HepG2 (cell line): ENCODE measurements around the gene ATP5F1E. TPM values are rescaled to one million over a fixed set of nuclear protein-coding genes. Genes with fewer than 3 reads are reported as not detected.

ENCODE experiments used
- ATAC-seq: fragments of 200-7000 bp; cut with Tn5 transposase; 3 replicates; pipeline ENCODE4 v1.9.1; 2020; ENCODE audit warnings: mild to moderate bottlenecking, moderate library complexity
- BruUV-seq: library from RNA; stranded (reverse); fragments of 400-500 nt; replicated peaks from 2 replicates; lab custom pipeline; 2021; lab: Mats Ljungman, UMichigan
- CTCF ChIA-PET: fragments of 300-600 bp; formaldehyde crosslinking; extraction: SDS; loops from one replicate; lab custom pipeline; 2021; ENCODE audit warnings: low total read pairs, inconsistent platforms, low intra/inter-chr PET ratio; lab: Yijun Ruan, JAX
- POLR2A ChIA-PET: fragments of 350-600 bp; sonication (Branson Sonifier 250); formaldehyde crosslinking; loops from one replicate; lab custom pipeline; 2020; ENCODE audit warnings: antibody characterized with exemption, inconsistent platforms; lab: Yijun Ruan, JAX
- DNase-seq: peaks from one replicate; pipeline ENCODE4 v3.0.0-alpha.2; 2015; ENCODE audit warnings: low spot score
- FAIRE-seq: peaks from 3 replicates; lab custom pipeline; 2011; peaks lifted over from hg19 to GRCh38; lab: Jason Lieb, UNC
- H2AFZ ChIP-seq: one replicate; pipeline ENCODE4 v1.6.1; 2011; ENCODE audit warnings: low read length, inconsistent platforms
- H3K27ac ChIP-seq: fragments of 300-600 bp; 3 replicates; pipeline ENCODE4 v1.8.0; 2011; ENCODE audit warnings: mixed run types, mild to moderate bottlenecking, mixed read lengths, low read length, inconsistent platforms; ENCODE audit not compliant: insufficient read depth; ENCODE audit errors: extremely low read length
- H3K27me3 ChIP-seq, 2 experiments: fragments of 200-600 bp in 1 of 2; 2 replicates in 1 of 2; 3 replicates in 1 of 2; pipeline versions ENCODE4 v1.6.0 to v1.8.0; 2011; ENCODE audit warnings: low read length in 2 of 2, mild to moderate bottlenecking in 2 of 2, moderate library complexity in 2 of 2, inconsistent platforms in 1 of 2; ENCODE audit not compliant: insufficient read depth in 2 of 2, control insufficient read depth in 1 of 2
- H3K36me3 ChIP-seq, 2 experiments: fragments of 200-600 bp in 1 of 2; replicated peaks in 1 of 2; 2 replicates in 1 of 2; 3 replicates in 1 of 2; pipeline versions ENCODE4 v1.5.1 to v1.8.0; 2011; ENCODE audit warnings: low read length in 2 of 2, inconsistent platforms in 1 of 2; ENCODE audit not compliant: insufficient read depth in 2 of 2, control insufficient read depth in 1 of 2
- H3K4me1 ChIP-seq: 2 replicates; pipeline ENCODE4 v1.5.1; 2012; ENCODE audit warnings: low read length, inconsistent platforms; ENCODE audit not compliant: insufficient read depth
- H3K4me2 ChIP-seq: 2 replicates; pipeline ENCODE4 v1.6.0; 2011; ENCODE audit warnings: low read depth, low read length, inconsistent platforms
- H3K4me3 ChIP-seq, 3 experiments: fragments of 200-600 bp in 1 of 3; sonication (generic), shearing (Covaris generic) in 1 of 3; replicated peaks in 1 of 3; 2 replicates each; pipeline ENCODE4 v1.5.1; 2011 to 2016; ENCODE audit warnings: low read length in 3 of 3, inconsistent platforms in 2 of 3, low read depth in 2 of 3, mild to moderate bottlenecking in 2 of 3, control low read depth in 1 of 3, mixed read lengths in 1 of 3; ENCODE audit not compliant: insufficient read depth in 1 of 3
- H3K79me2 ChIP-seq: one replicate; pipeline ENCODE4 v1.6.1; 2011; ENCODE audit warnings: low read length, inconsistent platforms; ENCODE audit not compliant: insufficient read depth
- H3K9ac ChIP-seq: 2 replicates; pipeline ENCODE4 v1.6.0; 2011; ENCODE audit warnings: mild to moderate bottlenecking, low read depth, low read length, inconsistent platforms; ENCODE audit not compliant: insufficient read depth
- H3K9me3 ChIP-seq: 2 replicates; pipeline ENCODE4 v1.5.1; 2012; ENCODE audit warnings: mild to moderate bottlenecking, low read length
- H4K20me1 ChIP-seq: 2 replicates; pipeline ENCODE4 v1.6.0; 2011; ENCODE audit warnings: inconsistent platforms, mild to moderate bottlenecking, low read length, moderate library complexity; ENCODE audit not compliant: insufficient read depth
- AGO2 ChIP-seq: fragments of 200-400 bp; formaldehyde crosslinking; optimal IDR thresholded peaks from 2 replicates; pipeline ENCODE3; 2017; ENCODE audit warnings: mild to moderate bottlenecking, low read depth, low read length, moderate library complexity
- BHLHE40 ChIP-seq: IDR thresholded peaks from 2 replicates; pipeline ENCODE4 v1.6.1; 2011; ENCODE audit warnings: low read length, improper control_type of control experiment
- HNRNPH1 ChIP-seq: fragments of 200-400 bp; formaldehyde crosslinking; optimal IDR thresholded peaks from 2 replicates; pipeline ENCODE3; 2017; ENCODE audit warnings: mild to moderate bottlenecking, low read depth, low read length
- HNRNPUL1 ChIP-seq: fragments of 200-400 bp; formaldehyde crosslinking; IDR thresholded peaks from 2 replicates; pipeline ENCODE4 v1.6.1; 2017; ENCODE audit warnings: low read depth, mild to moderate bottlenecking, low read length, moderate library complexity
- MEIS2 ChIP-seq: sonication (generic); formaldehyde crosslinking; IDR thresholded peaks from 2 replicates; pipeline ENCODE4 v1.9.0; 2021; ENCODE audit warnings: mild to moderate bottlenecking, missing genetic modification reagents
- NFKB2 ChIP-seq: sonication (generic); formaldehyde crosslinking; IDR thresholded peaks from 2 replicates; pipeline ENCODE4 v1.4.0; 2020; ENCODE audit warnings: missing genetic modification reagents, borderline replicate concordance
- NPAS2 ChIP-seq: sonication (generic); formaldehyde crosslinking; IDR thresholded peaks from 2 replicates; pipeline ENCODE4 v1.8.0; 2022; ENCODE audit warnings: mild to moderate bottlenecking, missing genetic modification reagents, borderline replicate concordance
- NRL ChIP-seq: sonication (generic); formaldehyde crosslinking; IDR thresholded peaks from 2 replicates; pipeline ENCODE4 v1.5.0; 2020; ENCODE audit warnings: missing genetic modification reagents, mild to moderate bottlenecking, moderate library complexity, borderline replicate concordance
- POLR2AphosphoS5 ChIP-seq: IDR thresholded peaks from 2 replicates; pipeline ENCODE4 v1.6.1; 2012; ENCODE audit warnings: low read depth, low read length
- RBFOX2 ChIP-seq: fragments of 200-400 bp; formaldehyde crosslinking; IDR thresholded peaks from 2 replicates; pipeline ENCODE4 v1.6.1; 2017; ENCODE audit warnings: low read depth, mild to moderate bottlenecking, low read length
- SUZ12 ChIP-seq: fragments of 150-350 bp; IDR thresholded peaks from 2 replicates; pipeline ENCODE4 v1.6.1; 2014; ENCODE audit warnings: low read depth, low read length
- WIZ ChIP-seq: sonication (generic); formaldehyde crosslinking; IDR thresholded peaks from 2 replicates; pipeline ENCODE4 v1.5.1; 2020; ENCODE audit warnings: mild to moderate bottlenecking, missing genetic modification reagents
- ZFP91 ChIP-seq: sonication (generic); formaldehyde crosslinking; IDR thresholded peaks from 2 replicates; pipeline ENCODE4 v1.9.0; 2022; ENCODE audit warnings: missing genetic modification reagents, mild to moderate bottlenecking, borderline replicate concordance
- ZFY ChIP-seq: sonication (generic); formaldehyde crosslinking; IDR thresholded peaks from 2 replicates; pipeline ENCODE4 v1.4.0; 2020; ENCODE audit warnings: missing genetic modification reagents
- ZSCAN22 ChIP-seq: sonication (generic); formaldehyde crosslinking; IDR thresholded peaks from 2 replicates; pipeline ENCODE4 v1.4.0; 2020; ENCODE audit warnings: mild to moderate bottlenecking, missing genetic modification reagents
- WGBS: methylation state at CpG from one replicate; pipeline ENCODE4 v1.1.6; 2017; ENCODE audit warnings: low lambda C conversion rate; 5-methylcytosine and 5-hydroxymethylcytosine counted together
- in situ Hi-C: cut with HindIII; loops from 2 replicates; pipeline ENCODE4 v1.10.0; 2017; ENCODE audit warnings: low pct_unique_long_range_greater_than_20kb; ENCODE audit not compliant: extremely low pct_ligation_motif_present
- intact Hi-C: fragments of 100-400 bp; cut with micrococcal nuclease; formaldehyde crosslinking; loops from one replicate; pipeline ENCODE4 v1.10.0; 2022; ENCODE audit not compliant: unreplicated experiment
- polyA plus RNA-seq, 8 experiments: library from polyadenylated mRNA; depleted of rRNA in 3 of 8; stranded (reverse) in 7 of 8; unstranded in 1 of 8; fragments of >200 nt; fragmentation: Illumina TruSeq in 4 of 8; extraction: Trizol in 4 of 8; gene quantifications; 2 replicates each; pipeline versions ENCODE4 v1.2.1 to v1.2.3, GENCODE V29; 2011 to 2016; ENCODE audit warnings: low read depth in 4 of 8, missing spikeins in 1 of 8, mixed read lengths in 1 of 8; ENCODE audit not compliant: insufficient read depth in 1 of 8
- total RNA-seq, 5 experiments: library from RNA; depleted of rRNA; stranded (reverse); fragments of >200 nt; fragmentation: Illumina TruSeq; extraction: Trizol; gene quantifications; 2 replicates each; pipeline ENCODE4 v1.2.3, GENCODE V29; 2016; ENCODE audit warnings: low read depth in 1 of 5

Gene ATP5F1E
- total and polyA plus RNA-seq, 2 of the 13 experiments (the other 11 are each of a cell fraction or from before 2014, with no cell fraction given) = 121 to 134 TPM

DNA sequence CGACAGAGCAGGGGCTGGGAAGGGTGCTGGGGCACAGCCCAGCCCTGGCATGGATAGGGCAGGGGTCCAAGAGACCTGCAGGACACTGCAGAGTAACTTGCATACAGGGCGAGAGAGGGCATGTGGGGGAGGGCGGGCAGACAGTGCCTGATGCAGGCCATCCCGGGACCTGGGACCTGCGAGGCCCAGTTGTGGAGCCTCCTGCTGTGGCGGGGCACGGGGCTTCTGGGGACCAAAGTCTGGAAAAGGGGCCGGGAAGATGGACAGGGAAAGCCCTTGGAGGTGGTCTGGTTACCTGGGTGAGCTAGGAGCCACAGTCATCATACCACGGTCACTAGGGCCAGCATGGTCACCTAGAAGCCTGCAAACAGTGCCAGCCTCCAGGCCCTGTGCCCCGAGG, 13.3 kb downstream of the ATP5F1E start:
- no TSS peak for BruUV-seq
- intact Hi-C loops = loop anchor here (5.0 kb wide), 1 partner anchor 37 kb away; the partner anchor contains the start of gene NELFCD
- peaks cover under 1 to 16% of the 10 kb centered on the region in 2 experiments; a peak in 3 of 5 replicates for H3K36me3 ChIP-seq
- ATAC-seq = no peak
- ChIA-PET POLR2A (interaction anchor here (7.7 kb wide), 1 partner anchor 13 kb away, joined by 61 read pairs; the partner anchor contains the start of gene ATP5F1E), CTCF (no interaction called here)
- TF ChIP-seq NFKB2 (CRISPR knock-in tag) (peak; percentile 38; the same call in 1 of the 2 replicates), ZFP91 (0 out of 2 replicates have a peak, but pooled peaks have one; percentile 32), SUZ12 (no peak), NPAS2 (CRISPR knock-in tag) (no peak), HNRNPUL1 (no peak), HNRNPH1 (no peak), WIZ (0 out of 2 replicates have a peak, but pooled peaks have one; percentile 13), AGO2 (peak; percentile 68), ZSCAN22 (CRISPR knock-in tag) (no peak), ZFY (peak; percentile 17; the same call in 1 of the 2 replicates), RBFOX2 (peak; percentile 59), MEIS2 (CRISPR knock-in tag) (no peak), NRL (CRISPR knock-in tag) (0 out of 2 replicates have a peak, but pooled peaks have one; percentile 53), POLR2AphosphoS5 (0 out of 2 replicates have a peak, but pooled peaks have one; percentile 12), BHLHE40 (no peak)
- no peak overlapping the region for H3K4me2 ChIP-seq
- no peaks in the 10 kb centered on the region for H3K9me3 ChIP-seq
- no peaks in the 10 kb centered on the region for H4K20me1 ChIP-seq
- no peak for FAIRE-seq
- peaks cover 56% of the 10 kb centered on the region for H3K4me1 ChIP-seq
- peaks cover 7% of the 10 kb centered on the region for H3K79me2 ChIP-seq
- DNase-seq = no peak
- no peak overlapping the region for H3K9ac ChIP-seq
- no peak overlapping the region for H3K4me3 ChIP-seq
- H2AFZ ChIP-seq = no peak overlapping the region
- WGBS = 99% methylated on average over 10 of the region's 10 CpGs
- H3K27ac ChIP-seq = no peak overlapping the region
- in situ Hi-C loops = no loop called here
- no peaks in the 10 kb centered on the region for H3K27me3 ChIP-seq
